Ecto neural progenitor cell (in vitro differentiated cells): ENCODE data around the gene CMC2.

Experiments
- DNase-seq: peaks from one replicate; pipeline ENCODE4 v3.0.0-alpha.2; 2018; ENCODE audit warnings: low spot score

Gene CMC2

DNA sequence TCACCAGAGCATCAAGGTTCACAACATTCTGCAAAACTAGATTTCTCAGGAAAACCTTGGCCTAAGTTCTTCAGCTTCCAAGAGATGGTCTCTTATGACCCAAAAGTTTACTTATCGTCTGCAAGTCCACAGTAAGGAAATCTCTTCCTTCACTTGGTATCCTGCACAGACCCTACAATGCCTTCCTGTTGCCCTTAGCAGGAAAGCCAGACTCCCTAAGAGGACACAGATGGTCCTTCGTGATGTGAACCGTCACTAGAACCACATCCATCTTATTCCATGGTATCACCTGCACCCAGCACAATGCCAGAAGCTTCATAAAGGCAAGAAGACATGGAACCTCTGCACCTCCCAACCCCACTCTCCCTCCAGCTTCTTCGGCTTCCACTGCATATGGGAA lies 34.1 kb downstream of the CMC2 start:
- DNase-seq: no peak

DNA sequence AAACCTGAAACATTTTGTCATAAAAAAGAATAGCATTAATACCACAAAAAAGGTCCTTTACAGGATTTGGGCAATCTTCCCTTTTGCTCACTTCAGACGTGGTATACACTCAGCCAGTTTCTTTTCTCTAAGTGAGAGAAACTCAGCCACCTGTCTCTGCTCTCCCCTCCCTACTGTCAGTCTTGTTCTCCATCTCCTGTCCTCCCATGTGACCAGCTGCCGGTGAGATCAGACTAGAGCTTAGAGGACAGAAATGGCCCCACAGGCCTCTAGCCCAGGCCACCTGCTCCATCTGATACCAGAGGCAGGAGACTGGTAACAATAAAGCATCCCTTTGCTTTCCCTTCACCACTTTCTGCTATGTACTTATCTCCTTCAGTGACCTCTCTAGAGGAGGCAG lies 34.9 kb downstream of the CMC2 start:
- no peak for DNase-seq

DNA sequence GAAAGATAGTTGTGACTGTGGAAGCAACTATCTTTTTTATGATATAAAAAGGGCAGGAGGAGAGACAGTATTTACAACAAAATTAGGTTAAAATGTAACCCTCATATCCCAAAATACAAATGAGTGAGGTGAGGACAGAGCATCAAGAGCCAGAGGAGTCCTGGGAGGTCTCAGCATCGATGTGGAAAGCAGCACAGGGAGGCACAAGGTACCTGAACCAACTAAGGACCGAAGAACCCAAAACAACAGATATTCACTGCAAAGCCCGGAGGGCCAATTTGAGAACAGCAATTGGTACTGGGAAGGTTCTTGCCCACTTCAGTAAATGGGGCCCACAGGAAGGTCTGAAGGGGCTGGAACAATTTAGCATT lies 37.6 kb downstream of the CMC2 start:
- no peak for DNase-seq

DNA sequence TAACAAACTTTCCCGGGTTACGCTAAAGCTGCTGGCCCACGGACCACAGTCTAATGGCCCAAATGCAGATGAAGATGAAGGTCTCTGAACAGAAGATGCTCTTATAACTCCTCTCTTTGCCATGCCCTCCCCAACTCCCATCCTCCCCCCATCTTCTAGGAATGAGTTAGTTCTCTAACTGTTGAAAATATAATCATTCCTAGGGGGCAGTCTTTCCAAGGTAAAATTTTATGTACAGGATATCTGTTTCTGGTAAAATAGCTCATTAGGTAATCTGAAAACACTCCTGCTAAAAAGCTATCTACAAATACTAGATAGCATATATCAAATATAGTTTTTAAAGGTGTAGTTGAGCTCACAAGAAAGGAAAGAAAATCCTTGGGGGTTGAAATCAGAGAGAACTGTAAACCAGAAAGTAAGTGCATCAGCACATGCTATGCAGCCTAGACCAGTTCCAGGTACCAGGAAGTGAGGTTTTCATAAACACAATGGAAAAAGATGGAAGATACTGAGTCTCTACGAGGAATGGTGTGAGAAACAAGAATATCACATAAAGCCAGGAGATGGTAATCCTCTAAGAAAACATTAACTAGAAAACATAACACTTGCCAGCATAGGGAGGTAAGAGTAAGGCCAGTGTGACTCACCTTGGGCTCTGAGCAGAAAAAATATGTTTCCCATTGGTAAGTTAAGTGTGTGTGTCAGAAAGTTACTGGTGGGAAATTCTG lies 38.1 kb downstream of the CMC2 start:
- DNase-seq: no peak

DNA sequence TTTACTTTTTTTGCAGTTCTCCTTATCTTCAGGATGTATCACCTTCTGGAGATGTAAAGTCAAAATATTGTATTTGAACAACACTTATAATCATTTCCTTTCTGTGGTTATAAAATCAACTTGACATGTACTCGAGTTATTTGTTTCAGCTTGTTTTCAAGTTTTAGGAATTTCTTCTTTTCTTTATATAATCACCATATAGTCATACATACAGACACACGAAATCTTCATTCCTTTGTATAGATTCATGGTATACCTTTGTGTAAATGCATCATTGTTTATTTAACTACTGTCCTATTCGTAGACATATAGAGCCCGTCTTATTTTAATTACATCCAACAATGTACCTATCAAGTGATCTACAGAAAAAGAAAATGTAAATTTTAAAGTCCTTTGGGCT lies 40.1 kb downstream of the CMC2 start:
- no peak for DNase-seq

DNA sequence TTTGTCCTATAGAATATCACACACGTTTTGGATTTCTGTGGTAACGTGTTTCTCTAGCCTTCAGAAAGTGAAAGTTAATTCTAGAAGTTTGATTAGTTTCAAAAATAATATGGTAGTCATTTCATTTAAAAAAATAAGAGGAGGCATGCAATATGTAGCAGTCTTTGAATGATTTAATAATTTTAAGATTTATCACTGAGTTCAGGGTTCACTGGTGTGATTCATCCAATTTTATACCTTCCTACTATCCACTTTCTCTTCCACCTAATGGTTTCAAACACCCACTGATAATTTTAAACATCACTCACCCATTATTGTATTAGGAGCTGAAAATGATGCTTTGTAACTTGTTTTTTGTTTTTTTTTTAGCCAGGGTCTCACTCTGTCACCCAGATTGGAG lies 42.3 kb downstream of the CMC2 start:
- DNase-seq: no peak

DNA sequence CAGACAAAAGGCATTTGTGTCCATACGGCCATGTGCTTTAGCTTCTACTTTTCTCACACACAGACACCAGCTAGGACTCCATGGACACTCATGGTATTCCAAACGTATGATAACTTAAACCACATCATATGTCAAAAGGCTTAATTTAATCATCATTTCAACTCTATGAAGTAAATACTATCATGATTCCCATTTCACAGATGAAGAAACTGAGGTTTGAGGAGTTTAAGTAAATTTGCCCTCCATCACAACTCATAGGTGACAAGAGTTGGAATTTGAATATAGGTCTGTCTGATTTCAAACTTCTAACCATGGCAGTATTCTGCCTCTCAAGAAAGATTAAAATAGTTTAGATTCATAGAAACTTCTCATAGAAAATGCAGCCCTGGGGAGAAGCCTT lies 43.8 kb downstream of the CMC2 start:
- no peak for DNase-seq

DNA sequence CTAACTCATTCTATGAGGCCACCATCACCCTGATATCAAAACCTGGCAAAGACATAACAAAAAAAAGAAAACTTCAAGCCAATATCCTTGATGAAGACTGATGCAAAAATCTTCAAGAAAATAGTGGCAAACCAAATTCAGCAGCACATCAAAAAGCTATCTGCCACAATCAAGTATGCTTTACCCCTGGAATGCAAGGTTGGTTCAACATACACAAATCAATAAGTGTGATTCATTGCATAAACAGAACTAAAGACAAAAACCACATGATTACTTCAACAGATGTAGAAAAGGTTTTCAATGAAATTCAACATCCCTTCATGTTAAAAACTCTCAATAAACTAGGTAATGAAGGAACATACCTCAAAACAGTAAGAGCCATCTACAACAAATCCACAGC lies 48.4 kb downstream of the CMC2 start:
- DNase-seq: no peak

DNA sequence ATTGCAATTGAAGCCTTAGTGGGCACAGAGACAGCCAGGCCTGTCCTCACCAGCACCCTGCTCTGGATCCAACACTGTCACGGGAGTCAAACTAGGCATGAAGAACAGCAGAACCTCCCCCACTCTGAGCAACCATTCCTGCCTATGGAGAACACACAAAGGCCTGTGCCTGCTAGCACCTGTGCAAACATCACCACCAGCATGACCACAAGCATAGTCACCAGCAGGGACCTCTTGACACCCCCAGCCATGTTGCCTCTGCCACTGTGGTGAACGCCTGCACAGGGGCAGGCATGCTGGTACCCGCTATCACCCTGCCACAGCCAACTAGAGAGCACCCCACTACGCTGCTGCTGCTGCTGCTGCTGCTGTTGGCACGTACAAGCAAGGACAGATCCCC lies 51.7 kb downstream of the CMC2 start:
- DNase-seq: no peak

DNA sequence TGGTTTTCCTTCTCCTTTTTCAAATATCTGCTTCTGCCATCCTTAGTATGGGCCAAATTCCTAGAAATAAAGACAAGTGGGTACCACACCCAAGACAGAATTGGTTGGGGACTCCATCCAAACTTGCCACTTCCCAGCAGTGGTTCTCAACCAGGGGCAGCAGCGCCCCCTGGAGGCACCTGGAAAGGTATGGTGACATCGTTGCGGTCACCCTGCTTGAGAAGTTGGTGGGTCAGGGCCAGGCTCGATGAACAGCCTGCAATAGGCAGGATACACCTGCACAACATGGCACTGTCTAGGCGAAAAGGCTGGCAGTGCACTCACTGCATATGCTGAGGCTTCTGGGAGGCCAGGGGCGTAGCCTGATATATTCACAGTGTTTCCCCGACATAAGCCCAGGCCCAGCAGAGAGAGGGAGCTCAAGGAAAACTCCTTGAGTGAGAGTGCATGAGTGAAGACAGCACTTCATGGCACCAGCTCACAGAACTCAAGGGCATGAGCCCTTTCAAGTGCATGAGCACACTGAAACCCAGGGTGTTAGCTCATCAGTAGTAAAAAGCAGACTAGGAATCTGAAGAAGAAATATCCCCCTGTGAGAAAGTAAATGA lies 57.7 kb downstream of the CMC2 start:
- DNase-seq: peak; percentile 73

DNA sequence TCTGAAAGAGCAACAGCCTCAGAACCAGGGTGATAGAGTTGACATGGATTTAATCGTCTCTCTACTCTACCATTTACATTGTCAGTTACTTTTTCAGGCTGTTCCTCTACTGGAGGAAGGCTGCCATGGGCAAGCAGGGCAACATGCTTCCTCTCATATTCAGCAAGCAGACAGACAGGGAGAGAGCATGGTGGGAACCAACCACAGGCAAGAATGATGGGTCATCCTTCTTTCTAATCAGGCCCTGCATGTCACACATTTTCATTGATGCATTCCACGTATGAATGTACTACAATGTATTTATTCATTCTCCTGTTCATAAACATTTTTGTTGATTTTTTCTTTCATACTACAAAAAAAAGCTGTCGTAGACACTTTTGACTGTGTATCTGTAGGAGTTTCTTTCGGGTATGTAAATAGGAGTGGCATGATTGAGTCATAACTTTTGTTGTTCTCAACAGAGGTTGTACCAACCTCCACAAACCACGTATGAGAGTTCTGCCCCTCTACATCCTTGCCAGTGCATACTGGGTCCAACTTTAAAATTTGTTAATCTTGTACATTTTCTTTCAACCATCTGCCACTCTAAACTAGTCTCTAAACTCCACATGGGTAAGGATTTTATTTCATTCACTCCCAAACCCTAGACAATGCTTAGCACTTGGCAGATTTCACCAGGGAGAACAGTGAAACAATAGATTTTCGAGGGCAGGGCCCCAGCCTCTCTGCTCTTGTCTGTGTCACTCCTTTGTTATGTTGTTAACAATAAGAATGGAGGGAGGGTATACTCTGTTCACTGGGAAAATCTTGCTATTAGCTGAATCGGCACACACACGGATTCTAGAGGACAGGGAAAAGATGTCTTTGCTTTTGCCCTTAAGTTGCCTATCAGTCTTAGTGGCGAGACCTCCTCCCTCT lies 58.7 kb downstream of the CMC2 start:
- DNase-seq: no peak

DNA sequence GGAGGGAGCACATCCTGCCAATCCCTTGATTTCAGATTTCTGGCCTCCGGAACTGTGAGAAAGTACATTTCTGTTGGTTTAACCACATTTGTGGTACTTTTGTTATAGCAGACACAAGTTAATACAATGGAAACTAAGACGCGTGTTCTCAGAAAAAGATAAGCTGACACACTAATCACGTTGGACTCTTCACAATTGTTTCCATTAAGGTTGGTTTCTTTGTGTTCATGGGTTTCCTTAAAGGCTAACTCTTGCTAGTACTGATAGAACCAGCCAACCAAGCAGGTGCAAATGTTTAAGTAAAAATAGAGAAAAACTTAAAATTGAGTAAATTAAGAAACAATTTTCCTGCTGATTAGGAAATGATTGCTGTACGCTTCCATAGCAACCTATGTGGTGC lies 59.4 kb downstream of the CMC2 start:
- no peak for DNase-seq

DNA sequence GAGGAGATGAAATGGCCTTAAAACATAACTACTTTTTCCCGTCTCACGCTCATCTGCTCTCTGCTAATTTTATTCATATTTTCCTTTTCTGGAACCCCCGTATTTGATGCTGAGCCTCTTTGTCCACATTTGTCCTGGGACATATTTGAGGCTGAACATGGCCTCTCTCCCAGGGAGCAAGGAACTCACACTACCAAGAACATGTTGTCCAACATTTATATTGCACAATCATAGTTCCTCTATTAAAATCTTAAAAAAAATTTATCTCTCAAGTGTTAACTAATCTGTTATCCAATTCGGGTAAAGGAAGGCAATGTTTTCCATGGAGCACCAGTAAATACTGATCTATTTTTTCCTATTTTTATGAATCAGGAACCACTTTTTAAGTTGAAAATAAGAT lies 60.2 kb downstream of the CMC2 start:
- DNase-seq: no peak

DNA sequence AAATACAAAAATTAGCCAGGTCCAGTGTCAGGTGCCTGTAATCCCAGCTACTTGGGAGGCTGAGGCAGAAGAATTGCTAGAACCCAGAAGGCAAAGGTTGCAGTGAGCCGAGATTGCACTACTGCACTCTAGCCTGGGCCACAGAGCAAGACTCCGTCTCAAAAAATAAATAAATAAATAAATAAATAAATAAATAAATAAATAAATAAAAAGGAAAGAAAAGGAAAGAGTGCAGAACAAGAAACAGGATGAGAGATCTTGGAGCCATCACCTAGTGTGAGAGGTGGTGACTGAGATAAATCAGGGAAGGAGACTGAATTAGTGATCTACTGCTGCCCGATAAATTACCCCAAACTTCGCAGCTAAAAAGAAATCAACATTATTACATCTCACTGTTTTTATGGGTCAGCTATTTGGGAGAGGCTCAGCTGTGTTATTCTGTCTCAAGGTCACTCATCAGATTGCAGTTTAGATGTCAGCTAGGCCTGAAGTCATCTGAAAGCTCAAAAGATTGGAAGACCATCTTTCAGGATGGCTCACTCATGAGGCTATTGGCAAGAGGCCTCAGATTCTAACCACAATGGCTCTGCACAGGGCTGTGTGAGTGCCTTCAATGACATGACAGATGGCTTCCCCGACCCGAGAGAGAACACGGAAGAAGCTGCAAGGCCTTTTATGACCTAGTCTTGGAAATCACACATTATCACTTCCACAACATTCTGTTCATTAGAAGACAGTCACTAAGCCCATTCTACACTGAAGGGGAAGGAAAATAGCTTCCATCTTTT lies 66.4 kb downstream of the CMC2 start:
- no peak for DNase-seq

DNA sequence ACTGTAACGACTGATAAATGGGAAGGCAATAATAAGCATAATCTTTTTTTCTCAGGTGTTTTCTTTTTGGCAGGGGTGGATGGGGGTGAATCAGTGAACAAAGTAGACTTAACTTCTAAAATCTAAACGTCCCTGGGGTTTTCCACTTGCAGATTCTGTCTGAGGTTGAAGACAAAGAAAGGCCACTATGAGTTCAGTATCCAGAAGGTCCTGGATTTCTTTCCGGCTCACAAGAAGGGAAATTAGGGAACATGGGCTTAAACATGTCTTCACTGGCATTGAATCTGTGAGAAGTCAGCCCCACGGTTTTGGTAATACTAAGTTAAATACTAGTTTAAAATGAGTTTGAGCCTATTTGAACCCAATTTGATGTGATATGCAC lies 67.8 kb downstream of the CMC2 start:
- no peak for DNase-seq

DNA sequence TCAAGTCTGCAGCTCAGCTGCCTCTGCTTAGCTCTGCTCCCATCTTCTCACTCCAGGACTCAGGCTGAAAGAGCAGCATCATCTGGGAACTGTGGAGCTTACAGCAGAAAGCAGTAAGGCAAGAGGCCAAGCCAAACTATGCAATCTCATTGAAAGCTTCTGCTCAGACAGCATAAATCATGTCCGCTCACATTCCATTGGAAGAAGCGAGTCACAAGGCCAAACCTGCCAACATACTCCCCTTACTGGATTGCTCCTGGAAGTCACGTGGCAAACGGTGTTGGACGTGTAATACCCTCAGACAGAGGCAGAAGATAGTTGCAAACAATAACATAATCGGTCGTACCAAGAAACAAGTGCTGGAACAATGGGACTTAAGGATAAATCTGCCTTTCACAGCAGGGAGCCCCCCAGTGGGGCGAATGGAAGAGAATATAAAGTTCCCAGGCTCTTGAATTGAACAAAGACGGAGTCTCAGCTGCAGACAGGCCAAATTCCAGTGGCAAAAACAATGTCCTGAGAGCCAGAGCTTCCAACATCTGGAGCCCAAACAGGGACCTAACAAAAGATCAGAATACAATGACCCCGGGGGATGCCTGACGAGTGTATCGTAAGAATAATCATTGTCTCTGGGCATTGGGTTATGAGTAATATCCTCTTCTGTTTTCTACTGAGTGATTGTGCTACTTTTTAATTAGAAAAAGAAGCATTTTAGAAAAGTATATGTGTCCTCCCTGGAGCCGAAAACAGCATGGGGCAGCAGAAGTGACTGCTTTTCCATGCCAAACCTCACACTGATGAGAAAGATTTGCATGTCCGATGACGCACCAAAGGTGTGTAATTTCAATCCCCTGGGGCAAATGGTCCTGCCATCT lies 68.4 kb downstream of the CMC2 start:
- DNase-seq: peak; percentile 54

DNA sequence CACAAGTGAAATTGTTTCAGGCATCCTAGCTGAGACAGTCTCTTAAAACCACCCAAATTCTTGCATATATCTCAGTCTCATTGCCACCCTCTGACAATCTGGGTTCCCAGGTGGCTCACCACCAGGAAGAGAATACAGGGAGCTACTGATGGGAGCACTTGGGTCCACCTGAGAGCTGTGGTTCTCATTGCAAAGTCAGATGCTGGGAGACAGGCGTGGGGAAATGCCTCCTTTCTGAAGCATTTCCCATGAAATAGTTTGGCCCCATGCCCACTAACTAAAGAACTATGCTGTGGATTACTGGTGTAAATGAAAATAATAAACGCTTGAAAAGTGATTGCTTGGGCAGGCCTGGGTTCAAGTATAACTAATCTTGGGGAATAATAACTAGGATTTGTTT lies 70.3 kb downstream of the CMC2 start:
- no peak for DNase-seq

DNA sequence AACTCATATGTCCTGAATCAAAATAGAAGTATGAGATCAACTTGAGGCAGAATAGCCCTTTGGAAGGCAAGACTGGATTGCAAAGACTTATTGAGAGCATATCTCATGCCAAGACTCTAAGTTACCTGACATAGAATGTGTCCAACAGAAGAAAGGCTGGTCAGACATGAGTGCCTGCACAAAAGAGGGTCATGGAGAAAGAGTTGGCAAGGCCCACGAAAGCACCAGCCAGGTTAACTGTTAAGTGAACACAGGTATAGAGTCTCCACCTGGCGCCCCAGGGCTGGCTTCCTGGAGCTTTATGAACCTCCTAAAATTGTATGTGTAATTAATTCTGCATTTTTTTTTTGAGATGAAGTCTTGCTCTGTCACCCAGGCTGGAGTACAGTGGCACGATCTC lies 71.0 kb downstream of the CMC2 start:
- no peak for DNase-seq

DNA sequence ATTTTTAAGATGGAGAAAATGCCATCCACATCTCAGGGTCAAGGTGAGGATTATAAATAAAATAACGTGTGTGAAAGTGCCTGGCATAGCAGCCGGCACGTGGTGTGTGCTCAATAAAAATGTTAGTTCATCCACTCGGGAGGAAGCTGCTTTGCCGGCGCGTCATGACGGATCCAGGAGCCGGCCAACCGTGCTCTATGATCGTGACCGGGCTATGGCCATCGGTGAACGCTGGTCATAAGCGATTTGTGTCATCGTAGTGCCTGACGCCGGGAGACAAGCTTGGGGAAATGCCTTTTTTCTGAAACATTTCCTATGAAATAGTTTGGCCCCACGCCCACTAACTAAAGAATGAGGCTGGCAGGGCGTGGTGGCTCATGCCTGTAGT lies 74.0 kb downstream of the CMC2 start:
- no peak for DNase-seq

DNA sequence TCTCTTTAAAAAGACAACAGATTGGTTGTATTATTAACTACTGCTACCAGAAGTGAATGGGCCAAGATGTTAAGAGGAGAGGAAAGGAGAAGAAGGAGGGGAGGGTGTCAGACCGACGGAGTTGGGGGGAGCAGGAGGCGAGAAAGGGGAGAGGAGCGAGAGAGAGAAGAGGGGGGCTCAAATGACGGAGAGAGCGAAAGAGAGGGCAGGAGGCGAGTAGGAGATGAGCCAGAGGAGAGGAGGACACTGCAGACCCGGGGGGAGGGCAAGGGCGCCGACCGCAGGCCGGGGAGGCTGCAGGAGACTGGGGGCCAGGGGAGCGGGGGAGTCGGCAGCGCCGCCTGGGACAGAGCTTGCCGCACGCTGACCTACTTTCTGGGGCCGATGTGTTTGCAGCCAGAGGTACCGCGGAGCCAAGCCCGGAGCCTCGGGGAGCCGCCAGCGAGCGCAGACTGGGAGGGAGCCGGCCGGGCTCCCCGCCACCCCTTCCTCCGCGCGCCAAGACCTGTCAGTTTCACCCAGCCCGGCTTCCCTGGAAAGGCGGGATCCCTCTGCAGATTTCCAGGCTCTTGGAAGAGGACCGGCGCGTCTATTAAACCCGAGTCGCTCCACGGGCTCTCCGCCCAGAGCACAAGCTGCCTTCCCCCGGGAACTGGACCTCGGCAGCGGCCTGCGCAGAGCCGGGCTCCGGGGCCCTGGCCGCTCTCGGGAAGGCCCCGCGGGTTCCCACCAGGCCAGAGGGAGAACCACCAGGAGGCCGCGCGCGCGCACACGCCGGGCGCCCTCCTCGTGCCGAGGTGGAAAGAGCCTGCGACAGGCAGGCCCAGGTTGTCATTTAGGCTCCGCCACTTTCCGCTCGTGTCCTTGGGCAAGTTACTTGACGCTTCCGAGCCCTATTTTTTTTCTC lies 74.6 kb downstream of the CMC2 start:
- DNase-seq: peak; percentile 70
